Measurements from ENCODE around the gene ADAM17. TPM values are rescaled to one million over a fixed set of nuclear protein-coding genes. Genes with fewer than 3 reads are reported as not detected.
A peak's percentile ranks its signal among the peaks of the same experiment; 100 is the strongest.

Gene ADAM17
- total and polyA plus RNA-seq, 10 of the 15 experiments (the other 5 are each of a cell fraction or from before 2014, with no cell fraction given): 2.3 to 18.5 (median 13.4) TPM

- Histone ChIP-seq H3K4me1 (ENCODE audit: control insufficient read depth, insufficient read depth, low read length) (peaks cover 20% of the 10 kb centered on the region), H2AFZ (ENCODE audit: control insufficient read depth, low read depth, low read length) (peak overlapping the region; percentile 66; the same call in 1 of the 2 replicates), H3K27me3 (replicated peaks in 1 of 2; ENCODE audit: control insufficient read depth in 2 of 2, insufficient read depth in 2 of 2, low read length in 1 of 2) (no peaks in the 10 kb centered on the region), H3K9ac (ENCODE audit: control insufficient read depth, insufficient read depth, low read length) (peak overlapping the region; percentile 87), H3K9me3 (replicated peaks; ENCODE audit: control insufficient read depth, insufficient read depth, low read length) (no peaks in the 10 kb centered on the region), H3K79me2 (ENCODE audit: control insufficient read depth, insufficient read depth, low read length) (peaks cover 68% of the 10 kb centered on the region), H3K27ac (ENCODE audit: control insufficient read depth, insufficient read depth) (peak overlapping the region; percentile 87), H3K4me3 (peak overlapping the region; percentile 99), H3K4me2 (ENCODE audit: control insufficient read depth, insufficient read depth) (peak overlapping the region; percentile 92), H3K36me3 (ENCODE audit: control insufficient read depth in 2 of 2, insufficient read depth in 2 of 2, low read length in 1 of 2) (no peaks in the 10 kb centered on the region), H4K20me1 (ENCODE audit: control insufficient read depth, insufficient read depth) (no peaks in the 10 kb centered on the region)
- RAD21 ChIA-PET (ENCODE audit: unreplicated experiment): interaction anchor here (1.6 to 5.8 kb wide), 7 partner anchors 12 to 288 kb away, joined by 4 to 54 read pairs (median 14); partner anchors contain the start of genes IAH1, TAF1B and YWHAQ
- DNase-seq (ENCODE audit: low read depth, low spot score): no peak
- CTCF ChIA-PET: interaction anchor here (0.9 to 3.4 kb wide), 9 partner anchors 9 to 245 kb away, joined by 3 to 27 read pairs (median 9); partner anchors contain the start of gene IAH1
- in situ Hi-C loops (cut with MboI): no loop called here
- POLR2A ChIA-PET: interaction anchor here (1.1 to 6.4 kb wide), 8 partner anchors 9 to 132 kb away, joined by 3 to 64 read pairs (median 10); partner anchors contain the start of genes CPSF3, ITGB1BP1 and YWHAQ
- TSS peak; percentile 69 for BruUV-seq (replicated peaks)
- no peak for FAIRE-seq
- intact Hi-C loops (cut with micrococcal nuclease; ENCODE audit: unreplicated experiment): loop anchor here (2.0 to 5.0 kb wide), 4 partner anchors 16 to 133 kb away; partner anchors contain the start of genes CPSF3 and ITGB1BP1
- SMC1A ChIA-PET (ENCODE audit: uncharacterized antibody, unreplicated experiment): interaction anchor here (0.8 to 10.3 kb wide), 10 partner anchors 9 to 215 kb away, joined by 3 to 152 read pairs (median 4); no protein-coding TSS in a partner anchor
- under 1% methylated on average over 9 of the region's 9 CpGs for WGBS (ENCODE audit: insufficient coverage, insufficient replicate concordance, low lambda C conversion rate, missing lambda C conversion rate)
- peak in 1 of 2 experiments; percentile 33; a peak in 1 of 4 replicates for TF ChIP-seq BHLHE40 (IDR thresholded peaks at IDR 0.05; ENCODE audit: borderline replicate concordance in 1 of 2, low read depth in 2 of 2, low read length in 1 of 2)
- TF ChIP-seq CEBPB (IDR thresholded peaks at IDR 0.05; ENCODE audit: borderline replicate concordance in 1 of 2, low read depth in 2 of 2, low read length in 2 of 2): no peak
- no peak for TF ChIP-seq STAT1 (conservative IDR thresholded peaks at IDR 0.05)
- TF ChIP-seq, protein P1, sequence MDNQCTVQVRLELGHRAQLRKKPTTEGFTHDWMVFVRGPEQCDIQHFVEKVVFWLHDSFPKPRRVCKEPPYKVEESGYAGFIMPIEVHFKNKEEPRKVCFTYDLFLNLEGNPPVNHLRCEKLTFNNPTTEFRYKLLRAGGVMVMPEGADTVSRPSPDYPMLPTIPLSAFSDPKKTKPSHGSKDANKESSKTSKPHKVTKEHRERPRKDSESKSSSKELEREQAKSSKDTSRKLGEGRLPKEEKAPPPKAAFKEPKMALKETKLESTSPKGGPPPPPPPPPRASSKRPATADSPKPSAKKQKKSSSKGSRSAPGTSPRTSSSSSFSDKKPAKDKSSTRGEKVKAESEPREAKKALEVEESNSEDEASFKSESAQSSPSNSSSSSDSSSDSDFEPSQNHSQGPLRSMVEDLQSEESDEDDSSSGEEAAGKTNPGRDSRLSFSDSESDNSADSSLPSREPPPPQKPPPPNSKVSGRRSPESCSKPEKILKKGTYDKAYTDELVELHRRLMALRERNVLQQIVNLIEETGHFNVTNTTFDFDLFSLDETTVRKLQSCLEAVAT (IDR thresholded peaks at IDR 0.05): 0 out of 2 replicates have a peak, but pooled peaks have one; percentile 77
- TF ChIP-seq NBN (IDR thresholded peaks at IDR 0.05): 0 out of 2 replicates have a peak, but pooled peaks have one; percentile 43
- 0 out of 2 replicates have a peak, but pooled peaks have one; percentile 18 for TF ChIP-seq SIN3A (IDR thresholded peaks at IDR 0.05; ENCODE audit: low read depth, low read length)
- no peak for TF ChIP-seq ATF2 (IDR thresholded peaks at IDR 0.05; ENCODE audit: low read length)
- peak; percentile 7 for ATAC-seq
Observed at GRCh38 chr2:9554921-9555296, 721 bp downstream of the ADAM17 start.

All from GM12878 (cell line).